ENCODE data around the gene GRK5. TPM values are rescaled to one million over a fixed set of nuclear protein-coding genes. Genes with fewer than 3 reads are reported as not detected.

The GRK5 gene
- total RNA-seq, 4 donors from 2014 or later, result 6.2 to 12.5 (median 9.1) TPM

DNA sequence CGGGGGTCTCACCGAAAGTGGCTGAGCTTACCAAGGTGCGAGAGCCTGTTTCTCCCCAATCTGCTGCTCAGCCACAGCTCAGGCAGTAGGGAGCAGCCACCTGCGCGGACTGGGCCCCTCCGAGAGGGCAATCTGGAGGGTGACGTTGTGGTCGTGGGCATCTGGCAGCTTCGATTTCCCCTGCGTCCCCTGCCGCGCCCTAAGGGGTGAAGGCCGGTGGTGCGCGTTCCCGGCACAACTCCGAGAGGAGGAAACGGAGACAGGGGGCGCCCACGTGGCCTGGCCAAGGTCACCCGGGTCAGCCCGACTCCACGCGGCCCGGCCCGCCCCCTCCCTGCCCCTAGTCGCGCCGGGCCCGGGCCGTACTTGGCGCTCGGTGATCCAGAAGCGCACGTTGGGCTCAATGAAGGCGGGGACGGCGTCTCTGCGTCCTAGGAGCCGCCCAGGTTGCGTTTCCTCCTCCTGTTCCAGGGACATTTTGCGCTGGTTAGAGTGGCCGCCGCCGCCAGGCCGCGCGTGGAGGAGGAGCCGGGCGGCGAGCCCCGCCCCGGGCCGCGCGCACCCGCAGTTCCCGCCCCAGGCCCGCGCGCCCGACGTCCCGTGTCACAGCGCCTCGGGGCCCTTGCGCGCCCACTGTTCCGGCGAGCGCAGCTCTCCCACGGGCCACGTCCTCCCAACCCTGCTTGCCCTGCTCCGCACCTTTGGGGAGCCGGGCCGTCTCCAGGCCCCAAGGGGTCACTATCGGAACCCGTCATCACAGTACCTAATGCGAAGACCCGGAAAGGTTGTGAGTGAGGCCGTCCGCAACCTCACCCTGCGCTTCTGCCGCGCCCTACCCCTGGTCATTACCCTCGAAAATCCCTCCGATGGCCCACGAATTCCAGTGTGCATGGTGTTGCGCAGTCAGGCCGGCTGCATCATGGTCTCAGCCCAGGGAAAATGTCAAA, 41.9 kb upstream of the GRK5 start, which contains the start of gene SFXN4:
SFXN4 (minus strand) TSS at position 544 of the 947 bp plus-strand sequence; CDS start at position 477, 67 bp downstream.
- Histone ChIP-seq H3K4me1 (peaks cover 21 to 29% of the 10 kb centered on the region in 2 donors), H3K9me3 (no peaks in the 10 kb centered on the region), H3K36me3 (peaks cover 0 to 36% of the 10 kb centered on the region in 2 donors), H3K4me3 (peak within 1 kb of the TSS; percentile 69 to 86 (median 78)), H3K27ac (peak within 1 kb of the TSS; percentile 90 to 97 (median 95)), H3K27me3 (no peaks in the 10 kb centered on the region)
- in situ Hi-C loops (cut with MboI; ENCODE audit: low sequenced_read_pairs in 4 of 4) (loop anchor here in 1 of 4 donors (25.0 kb wide), 1 partner anchor 697 kb away; the partner anchor contains the start of gene MCMBP), intact Hi-C loops (cut with DNase I; ENCODE audit: low total_unique reads) (loop anchor here (1.0 to 5.0 kb wide), 3 partner anchors 13 to 138 kb away; partner anchors contain the start of genes DENND10, NANOS1 and PRDX3)
- ATAC-seq (peak; percentile 89 to 90), DNase-seq (peak; percentile 66 to 81)
- peak; percentile 78 to 83 for TF ChIP-seq POLR2A (IDR thresholded peaks at IDR 0.05)
- TF ChIP-seq, protein P1, sequence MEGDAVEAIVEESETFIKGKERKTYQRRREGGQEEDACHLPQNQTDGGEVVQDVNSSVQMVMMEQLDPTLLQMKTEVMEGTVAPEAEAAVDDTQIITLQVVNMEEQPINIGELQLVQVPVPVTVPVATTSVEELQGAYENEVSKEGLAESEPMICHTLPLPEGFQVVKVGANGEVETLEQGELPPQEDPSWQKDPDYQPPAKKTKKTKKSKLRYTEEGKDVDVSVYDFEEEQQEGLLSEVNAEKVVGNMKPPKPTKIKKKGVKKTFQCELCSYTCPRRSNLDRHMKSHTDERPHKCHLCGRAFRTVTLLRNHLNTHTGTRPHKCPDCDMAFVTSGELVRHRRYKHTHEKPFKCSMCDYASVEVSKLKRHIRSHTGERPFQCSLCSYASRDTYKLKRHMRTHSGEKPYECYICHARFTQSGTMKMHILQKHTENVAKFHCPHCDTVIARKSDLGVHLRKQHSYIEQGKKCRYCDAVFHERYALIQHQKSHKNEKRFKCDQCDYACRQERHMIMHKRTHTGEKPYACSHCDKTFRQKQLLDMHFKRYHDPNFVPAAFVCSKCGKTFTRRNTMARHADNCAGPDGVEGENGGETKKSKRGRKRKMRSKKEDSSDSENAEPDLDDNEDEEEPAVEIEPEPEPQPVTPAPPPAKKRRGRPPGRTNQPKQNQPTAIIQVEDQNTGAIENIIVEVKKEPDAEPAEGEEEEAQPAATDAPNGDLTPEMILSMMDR (IDR thresholded peaks at IDR 0.05 in 4 of 5, conservative IDR thresholded peaks at IDR 0.05 in 1 of 5), result peak in 2 of 5 experiments; percentile 5 to 25

DNA sequence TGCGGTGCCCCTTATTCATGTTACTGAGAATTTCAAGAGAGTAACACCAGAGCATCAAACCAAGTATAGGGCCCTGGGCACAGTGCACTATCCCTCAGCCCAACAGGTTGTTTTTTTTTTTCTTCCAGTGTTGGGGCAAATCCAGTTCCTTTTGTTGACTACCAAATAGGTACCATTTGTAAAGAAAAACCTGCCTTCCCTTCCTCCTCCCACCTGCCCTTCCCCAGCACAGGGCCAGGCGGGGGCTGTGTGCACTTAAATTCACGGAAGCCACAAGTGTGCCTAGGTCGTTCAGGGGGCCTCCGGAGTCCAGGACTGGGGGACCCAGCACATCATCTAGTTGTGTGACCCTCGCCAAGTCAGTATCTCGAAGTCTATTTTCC, 41.3 kb upstream of the GRK5 start:
- Histone ChIP-seq H3K27me3 (no peaks in the 10 kb centered on the region), H3K4me1 (peaks cover 21 to 29% of the 10 kb centered on the region in 2 donors), H3K36me3 (peaks cover 0 to 29% of the 10 kb centered on the region in 2 donors), H3K27ac (peak overlapping the region; percentile 90 to 97 (median 95)), H3K9me3 (no peaks in the 10 kb centered on the region), H3K4me3 (peak overlapping the region; percentile 69 to 86 (median 78))
- TF ChIP-seq, protein P1 (IDR thresholded peaks at IDR 0.05 in 4 of 5, conservative IDR thresholded peaks at IDR 0.05 in 1 of 5), result no peak
- intact Hi-C loops (cut with DNase I; ENCODE audit: low total_unique reads), result loop anchor here (5.0 kb wide), 1 partner anchor 139 kb away; the partner anchor contains the start of gene NANOS1
- DNase-seq (no peak), ATAC-seq (no peak)
- in situ Hi-C loops (cut with MboI; ENCODE audit: low sequenced_read_pairs in 4 of 4), result loop anchor here in 1 of 4 donors (25.0 kb wide), 1 partner anchor 696 kb away; the partner anchor contains the start of gene MCMBP

DNA sequence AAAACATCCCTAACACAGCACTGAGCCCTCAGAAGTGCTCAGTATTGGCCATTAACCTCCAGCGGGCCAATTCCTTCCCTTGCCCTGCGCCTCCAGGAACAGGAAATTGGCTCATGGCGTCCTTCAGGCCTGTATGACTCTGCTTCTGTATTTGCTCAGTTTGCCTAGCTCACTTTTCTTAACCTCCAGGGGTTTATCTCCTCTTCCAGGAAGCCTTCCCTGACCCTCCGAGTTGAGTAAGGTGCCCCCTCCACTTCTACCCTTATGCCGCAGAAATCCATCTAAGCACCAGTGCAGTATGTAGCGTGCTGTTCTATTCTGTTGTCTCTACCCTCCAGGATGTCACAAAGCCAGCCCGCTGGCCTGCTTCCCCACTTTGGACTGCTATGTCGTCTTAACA, 40.8 kb upstream of the GRK5 start:
- intact Hi-C loops (cut with DNase I; ENCODE audit: low total_unique reads) (loop anchor here (5.0 kb wide), 1 partner anchor 139 kb away; the partner anchor contains the start of gene NANOS1), in situ Hi-C loops (cut with MboI; ENCODE audit: low sequenced_read_pairs in 4 of 4) (loop anchor here in 1 of 4 donors (25.0 kb wide), 1 partner anchor 696 kb away; the partner anchor contains the start of gene MCMBP)
- Histone ChIP-seq H3K9me3 (no peaks in the 10 kb centered on the region), H3K27ac (peak overlapping the region; percentile 90 to 97 (median 95)), H3K4me3 (peak overlapping the region in 1 of 4 donors; percentile 72), H3K36me3 (peaks cover 0 to 34% of the 10 kb centered on the region in 2 donors), H3K4me1 (peaks cover 21 to 24% of the 10 kb centered on the region in 2 donors), H3K27me3 (no peaks in the 10 kb centered on the region)
- DNase-seq (no peak), ATAC-seq (no peak)
- TF ChIP-seq, protein P1 (IDR thresholded peaks at IDR 0.05 in 4 of 5, conservative IDR thresholded peaks at IDR 0.05 in 1 of 5), result no peak
- no peak for TF ChIP-seq POLR2A (IDR thresholded peaks at IDR 0.05)

DNA sequence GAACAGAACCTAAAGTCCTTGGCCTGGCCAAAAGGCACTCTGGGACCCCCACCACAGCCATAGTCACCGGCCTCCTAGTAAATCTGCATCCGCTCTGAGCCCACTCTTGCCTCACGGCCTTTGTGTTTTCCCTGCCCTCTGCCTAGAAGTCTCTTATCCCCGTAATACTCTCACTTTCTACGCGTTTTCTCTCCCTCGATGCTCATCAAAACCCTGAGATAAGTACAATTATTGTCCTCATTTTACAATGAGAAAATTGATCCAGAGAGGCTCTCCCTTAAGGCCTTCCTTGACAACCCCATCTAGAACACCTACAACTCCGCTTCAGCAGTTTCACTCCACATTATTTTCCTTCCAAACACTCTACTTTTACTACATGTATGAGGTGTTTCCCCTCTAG, 40.3 kb upstream of the GRK5 start:
- Histone ChIP-seq H3K9me3 (no peaks in the 10 kb centered on the region), H3K27me3 (no peaks in the 10 kb centered on the region), H3K36me3 (peaks cover 0 to 38% of the 10 kb centered on the region in 2 donors), H3K4me3 (no peak overlapping the region), H3K4me1 (peaks cover 18 to 20% of the 10 kb centered on the region in 2 donors), H3K27ac (peak overlapping the region in 3 of 4 donors; percentile 90 to 97 (median 97))
- in situ Hi-C loops (cut with MboI; ENCODE audit: low sequenced_read_pairs in 4 of 4) (loop anchor here in 1 of 4 donors (25.0 kb wide), 1 partner anchor 695 kb away; the partner anchor contains the start of gene MCMBP), intact Hi-C loops (cut with DNase I; ENCODE audit: low total_unique reads) (loop anchor here (5.0 kb wide), 1 partner anchor 140 kb away; the partner anchor contains the start of gene NANOS1)
- TF ChIP-seq, protein P1 (IDR thresholded peaks at IDR 0.05 in 4 of 5, conservative IDR thresholded peaks at IDR 0.05 in 1 of 5), result no peak
- no peak for TF ChIP-seq POLR2A (IDR thresholded peaks at IDR 0.05)
- no peak for ATAC-seq
- DNase-seq, result no peak
